GM18505 (cell line): ENCODE results near the gene ARHGEF17.

Source experiments
- ATAC-seq: cut with Tn5 transposase; IDR thresholded peaks from one replicate; pipeline ENCODE4 v1.9.1; 2021; ENCODE audit not compliant: unreplicated experiment
- POLR2A ChIP-seq: IDR thresholded peaks from 4 replicates; pipeline ENCODE4 v1.6.1; 2011; ENCODE audit warnings: borderline replicate concordance; ENCODE audit not compliant: insufficient read depth, insufficient read length; ENCODE audit errors: extremely low read depth

Gene ARHGEF17

DNA sequence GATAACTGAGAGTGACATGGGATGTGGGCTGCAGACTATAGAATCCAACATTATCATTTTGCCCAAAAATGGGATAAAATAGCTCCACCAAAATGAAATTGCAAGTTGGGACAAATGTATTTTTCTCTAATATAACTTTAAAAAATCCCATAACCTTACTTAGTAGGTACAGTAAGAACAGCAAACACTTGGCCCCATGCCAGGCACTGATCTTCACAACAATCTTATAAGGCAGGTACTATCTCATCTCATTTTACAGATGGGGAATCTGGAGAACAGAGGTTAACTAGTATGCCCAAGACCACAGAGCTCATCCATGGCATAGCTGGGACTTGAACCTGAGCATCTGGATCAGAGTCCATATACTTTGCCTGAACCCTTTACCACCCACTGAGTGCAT, 13.5 kb upstream of the ARHGEF17 start:
- no peak for TF ChIP-seq POLR2A
- ATAC-seq, result no peak

GRCh38 chr11:73295241-73295995, 12.7 kb upstream of the ARHGEF17 start:
- peak; percentile 58 for ATAC-seq

GRCh38 chr11:73295996-73296318, 12.1 kb upstream of the ARHGEF17 start:
- TF ChIP-seq POLR2A, result no peak
- ATAC-seq, result no peak

More at GRCh38 chr11:73295241-73295995, 12.7 kb upstream of the ARHGEF17 start:
- TF ChIP-seq POLR2A, result no peak

DNA sequence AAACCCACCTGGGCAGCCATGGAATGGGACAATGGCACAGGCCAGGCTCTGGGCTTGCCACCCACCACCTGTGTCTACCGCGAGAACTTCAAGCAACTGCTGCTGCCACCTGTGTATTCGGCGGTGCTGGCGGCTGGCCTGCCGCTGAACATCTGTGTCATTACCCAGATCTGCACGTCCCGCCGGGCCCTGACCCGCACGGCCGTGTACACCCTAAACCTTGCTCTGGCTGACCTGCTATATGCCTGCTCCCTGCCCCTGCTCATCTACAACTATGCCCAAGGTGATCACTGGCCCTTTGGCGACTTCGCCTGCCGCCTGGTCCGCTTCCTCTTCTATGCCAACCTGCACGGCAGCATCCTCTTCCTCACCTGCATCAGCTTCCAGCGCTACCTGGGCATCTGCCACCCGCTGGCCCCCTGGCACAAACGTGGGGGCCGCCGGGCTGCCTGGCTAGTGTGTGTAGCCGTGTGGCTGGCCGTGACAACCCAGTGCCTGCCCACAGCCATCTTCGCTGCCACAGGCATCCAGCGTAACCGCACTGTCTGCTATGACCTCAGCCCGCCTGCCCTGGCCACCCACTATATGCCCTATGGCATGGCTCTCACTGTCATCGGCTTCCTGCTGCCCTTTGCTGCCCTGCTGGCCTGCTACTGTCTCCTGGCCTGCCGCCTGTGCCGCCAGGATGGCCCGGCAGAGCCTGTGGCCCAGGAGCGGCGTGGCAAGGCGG, 11.4 kb upstream of the ARHGEF17 start:
- TF ChIP-seq POLR2A, result no peak
- no peak for ATAC-seq

GRCh38 chr11:73297231-73297590, 10.9 kb upstream of the ARHGEF17 start:
- ATAC-seq, result no peak
- TF ChIP-seq POLR2A, result no peak

DNA sequence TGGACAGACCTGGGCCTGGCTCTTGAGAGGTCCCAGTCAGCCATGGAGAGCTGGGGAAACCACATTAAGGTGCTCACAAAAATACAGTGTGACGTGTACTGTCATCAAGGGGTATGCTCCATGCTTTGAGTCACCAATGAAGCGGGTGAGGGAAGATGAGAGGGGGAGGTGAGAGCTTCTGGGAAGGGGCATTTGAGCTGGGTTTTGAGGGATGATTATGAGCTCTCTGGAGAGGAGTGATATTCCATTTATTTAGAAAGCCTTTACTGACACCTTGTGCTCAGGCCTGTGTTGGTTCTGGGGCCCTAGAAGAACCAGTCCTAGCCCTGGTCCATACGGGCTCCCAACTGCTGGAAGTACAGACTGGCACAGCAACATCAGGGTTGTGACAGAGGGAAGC, 10.4 kb upstream of the ARHGEF17 start:
- no peak for ATAC-seq
- no peak for TF ChIP-seq POLR2A

DNA sequence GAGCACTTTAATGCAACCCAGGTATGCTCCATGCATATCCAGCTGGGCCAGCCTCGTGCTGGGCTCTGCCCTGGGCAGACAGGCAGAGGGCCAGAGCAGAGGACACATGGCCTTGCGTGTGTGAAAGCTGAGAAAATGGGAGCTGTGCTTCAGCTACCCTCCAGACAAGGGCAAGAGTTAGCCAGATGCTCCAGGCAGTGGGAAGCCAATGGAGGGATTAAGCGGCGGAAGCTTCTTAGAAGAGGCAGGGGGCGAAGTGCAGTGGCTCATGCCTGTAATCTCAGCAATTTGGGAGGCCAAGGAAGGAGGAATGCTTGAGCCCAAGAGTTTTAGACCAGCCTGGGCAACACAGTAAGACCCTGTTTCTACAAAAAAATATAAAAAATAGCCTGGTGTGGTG, 9.8 kb upstream of the ARHGEF17 start:
- no peak for TF ChIP-seq POLR2A
- ATAC-seq, result no peak

DNA sequence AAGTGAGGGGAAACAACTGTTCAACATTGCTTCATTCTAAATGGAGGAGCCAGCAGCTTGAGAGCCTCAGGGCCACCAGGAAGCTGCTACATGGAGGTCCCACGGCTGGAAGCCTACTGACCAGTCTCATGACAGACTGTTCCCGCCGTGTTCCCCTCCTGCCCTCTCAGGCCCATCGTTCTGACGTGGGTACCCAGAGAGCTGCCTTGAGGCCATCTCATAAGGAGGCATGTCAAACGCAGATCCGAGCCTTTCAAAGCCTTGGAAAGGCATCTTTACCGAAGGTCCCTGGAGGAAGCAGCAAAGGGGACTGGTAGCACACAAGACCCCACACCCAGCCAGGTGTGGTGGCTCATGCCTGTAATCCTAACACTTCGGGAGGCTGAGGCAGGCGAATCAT, 8.3 kb upstream of the ARHGEF17 start:
- no peak for ATAC-seq

DNA sequence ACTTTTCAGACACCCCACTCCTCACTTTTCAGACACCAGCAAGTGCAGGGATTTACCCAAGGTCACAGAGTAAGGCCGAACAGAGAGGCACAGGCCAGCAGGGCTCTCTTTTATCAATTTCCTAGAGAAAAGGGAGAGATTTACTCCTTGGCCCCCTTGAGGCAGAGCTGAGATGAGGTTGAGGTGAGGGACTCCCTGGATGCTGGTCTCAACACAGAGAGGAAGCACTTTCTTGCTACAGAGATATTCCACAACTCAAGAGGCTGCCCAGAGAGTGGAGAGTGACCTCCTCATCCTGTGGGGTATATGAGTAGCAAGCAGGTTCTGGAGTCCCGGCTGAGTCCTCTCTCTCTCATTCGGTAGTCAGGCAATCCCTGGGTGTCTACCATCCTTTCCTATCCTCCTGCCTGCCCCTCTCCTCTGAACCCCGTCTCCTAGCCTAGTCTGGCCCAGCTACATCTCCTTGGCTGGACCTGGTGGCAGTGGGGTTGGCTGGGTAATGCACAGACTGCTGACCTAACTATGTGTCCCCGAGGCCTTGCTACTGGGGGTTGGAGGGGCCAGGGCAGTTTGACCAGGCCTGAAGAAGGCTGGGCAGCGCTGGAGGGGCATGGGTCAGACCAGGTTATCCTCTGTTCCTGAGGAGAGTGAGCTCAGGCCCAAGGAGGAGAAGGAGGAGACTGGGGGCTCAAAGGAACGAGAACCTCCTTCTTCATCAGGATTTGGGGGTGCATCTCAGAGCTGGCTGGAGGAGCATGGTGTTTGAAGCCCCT, 1.8 kb upstream of the ARHGEF17 start:
- no peak for ATAC-seq
- no peak for TF ChIP-seq POLR2A

More for the DNA sequence above, 8.3 kb upstream of the ARHGEF17 start:
- TF ChIP-seq POLR2A, result no peak

- no peak for ATAC-seq
- TF ChIP-seq POLR2A, result no peak
Measured at GRCh38 chr11:73306977-73307322, 1.1 kb upstream of the ARHGEF17 start.

DNA sequence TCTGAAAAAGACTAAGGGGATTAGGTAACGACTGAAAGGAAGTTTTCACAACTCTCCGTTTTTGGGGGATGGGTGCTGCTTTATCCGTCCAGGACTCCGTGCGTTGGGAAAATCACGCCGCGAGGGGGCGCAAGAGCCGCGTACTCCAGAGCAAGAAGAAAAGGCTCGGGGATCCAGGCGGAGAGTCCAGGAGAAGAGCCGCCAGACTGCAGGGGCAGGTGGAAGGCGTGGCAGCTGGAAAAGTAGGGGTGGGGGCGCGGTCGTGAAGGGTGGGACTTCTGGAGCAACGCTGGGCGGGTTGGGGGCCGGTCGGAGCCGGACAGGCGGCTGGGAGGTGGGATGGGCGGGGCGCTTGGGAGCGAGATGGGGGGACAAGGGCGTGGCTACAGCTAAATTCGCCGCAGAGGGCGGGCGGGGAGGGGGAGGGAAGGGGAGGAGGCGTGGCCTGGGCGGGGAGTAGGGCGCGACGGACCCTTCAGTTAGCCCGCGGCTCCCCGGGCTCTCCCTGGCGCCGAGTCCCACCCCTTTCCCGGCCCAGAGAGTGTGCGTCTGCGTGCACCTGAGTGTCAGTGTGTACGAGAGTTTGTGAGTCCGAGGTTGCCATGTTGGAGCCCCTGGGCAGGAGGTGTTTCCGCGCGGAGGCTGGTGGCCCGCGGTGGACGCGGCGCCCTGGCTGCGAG, 613 bp upstream of the ARHGEF17 start:
- peak; percentile 55 for ATAC-seq
- TF ChIP-seq POLR2A, result peak; percentile 66

DNA sequence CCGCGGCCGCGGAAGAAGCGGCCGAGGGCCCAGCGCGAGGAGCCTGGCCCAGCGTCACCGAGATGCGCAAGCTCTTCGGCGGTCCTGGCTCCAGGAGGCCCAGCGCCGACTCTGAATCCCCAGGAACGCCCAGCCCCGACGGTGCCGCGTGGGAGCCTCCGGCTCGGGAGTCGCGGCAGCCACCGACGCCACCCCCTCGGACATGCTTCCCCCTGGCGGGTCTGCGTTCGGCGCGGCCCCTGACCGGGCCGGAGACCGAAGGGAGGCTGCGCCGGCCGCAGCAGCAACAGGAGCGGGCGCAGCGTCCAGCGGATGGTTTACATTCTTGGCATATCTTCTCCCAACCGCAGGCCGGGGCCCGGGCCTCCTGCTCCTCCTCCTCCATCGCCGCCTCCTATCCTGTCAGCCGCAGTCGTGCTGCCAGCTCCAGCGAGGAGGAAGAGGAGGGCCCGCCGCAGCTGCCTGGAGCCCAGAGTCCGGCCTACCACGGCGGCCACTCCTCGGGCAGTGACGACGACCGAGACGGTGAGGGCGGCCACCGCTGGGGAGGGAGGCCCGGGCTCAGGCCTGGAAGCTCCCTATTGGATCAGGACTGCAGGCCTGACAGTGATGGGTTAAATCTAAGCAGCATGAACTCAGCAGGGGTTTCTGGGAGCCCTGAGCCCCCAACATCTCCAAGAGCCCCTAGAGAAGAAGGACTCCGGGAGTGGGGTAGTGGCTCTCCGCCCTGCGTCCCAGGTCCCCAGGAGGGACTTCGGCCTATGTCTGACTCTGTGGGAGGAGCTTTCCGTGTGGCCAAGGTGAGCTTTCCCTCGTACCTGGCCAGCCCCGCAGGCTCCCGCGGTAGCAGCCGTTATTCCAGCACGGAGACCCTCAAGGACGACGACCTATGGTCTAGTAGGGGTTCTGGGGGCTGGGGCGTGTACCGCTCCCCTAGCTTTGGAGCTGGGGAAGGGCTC, 1.2 kb downstream of the ARHGEF17 start:
- TF ChIP-seq POLR2A, result no peak
- no peak for ATAC-seq
